ENCODE measurements around the gene RPUSD3.

The RPUSD3 gene

DNA sequence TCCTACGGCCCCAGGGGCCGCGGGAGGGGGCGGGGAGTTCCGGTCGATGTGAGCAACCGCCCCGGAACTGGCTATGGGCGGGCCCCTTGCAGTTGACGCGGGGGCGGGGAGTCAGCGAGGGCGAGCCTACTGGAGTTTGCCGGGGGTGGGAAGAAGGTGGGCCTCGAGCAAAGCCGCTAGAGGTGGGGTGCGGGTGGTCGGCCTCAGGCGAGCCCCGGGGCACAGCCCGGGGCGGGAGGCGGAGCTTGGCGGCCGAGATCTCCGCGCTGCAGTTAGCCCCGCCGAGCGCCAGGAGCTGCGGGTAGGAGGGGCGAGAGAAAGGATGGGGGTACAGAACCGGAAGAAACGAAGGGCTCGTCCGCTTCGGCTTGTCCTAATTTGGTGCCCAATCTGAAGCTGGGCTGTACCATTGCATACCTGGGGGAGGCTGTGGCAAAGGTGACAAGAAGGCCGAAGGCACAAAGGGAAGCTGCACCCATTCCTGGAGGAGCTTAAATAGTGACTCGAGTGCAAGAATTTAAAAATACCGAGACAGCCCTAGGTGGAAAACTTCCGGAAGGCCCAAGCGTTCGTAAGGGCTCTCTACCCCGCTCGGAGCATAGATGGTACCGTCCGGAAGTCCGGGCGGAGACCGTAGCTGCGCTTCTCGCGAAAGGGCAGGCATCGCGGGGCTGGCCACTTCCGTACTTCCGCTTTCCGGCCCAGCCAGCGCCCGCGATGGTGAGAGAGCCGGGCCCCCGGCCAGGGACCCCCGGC lies 51.2 kb downstream of the RPUSD3 start, which contains the start of the genes ARPC4 and TADA3:
TSS of gene ARPC4 (plus strand) at position 678 of the 756 bp plus-strand sequence. CDS start at position 718, 40 bp downstream.
TSS of gene TADA3 (minus strand) at position 69 of the 756 bp plus-strand sequence. CDS start 1,007 bp downstream, outside the sequence.
- Histone ChIP-seq H3K4me3 (ENCODE audit: low read depth, low read length) (peak within 1 kb of the TSS; percentile 83), H3K27ac (ENCODE audit: extremely low read depth, low read depth, low read length) (peak within 1 kb of the TSS; percentile 97), H3K9me3 (ENCODE audit: control insufficient read depth, insufficient read depth, low read depth, low read length) (no peaks in the 10 kb centered on the region), H3K36me3 (ENCODE audit: control insufficient read depth in 2 of 2, insufficient read depth in 1 of 2, low read length in 2 of 2) (peaks cover 11 to 56% of the 10 kb centered on the region in 2 experiments; a peak in 2 of 3 replicates), H3K4me1 (ENCODE audit: control insufficient read depth, insufficient read depth, low read length) (no peaks in the 10 kb centered on the region)
- CTCF ChIA-PET, result interaction anchor here (0.6 to 1.3 kb wide), 3 partner anchors 12 to 154 kb away, joined by 3 to 5 read pairs (median 3); no protein-coding TSS in a partner anchor
- POLR2A ChIA-PET, result interaction anchor here (0.7 to 2.0 kb wide), 18 partner anchors 9 to 471 kb away, joined by 3 to 18 read pairs (median 6); partner anchors contain the start of genes BRPF1, CAMK1, CRELD1 and OGG1
- peak; percentile 25; the same call in 1 of the 2 replicates for TF ChIP-seq ZNF561 (tag by site-specific recombination; IDR thresholded peaks at IDR 0.05; ENCODE audit: borderline replicate concordance)
- TF ChIP-seq, protein P1, sequence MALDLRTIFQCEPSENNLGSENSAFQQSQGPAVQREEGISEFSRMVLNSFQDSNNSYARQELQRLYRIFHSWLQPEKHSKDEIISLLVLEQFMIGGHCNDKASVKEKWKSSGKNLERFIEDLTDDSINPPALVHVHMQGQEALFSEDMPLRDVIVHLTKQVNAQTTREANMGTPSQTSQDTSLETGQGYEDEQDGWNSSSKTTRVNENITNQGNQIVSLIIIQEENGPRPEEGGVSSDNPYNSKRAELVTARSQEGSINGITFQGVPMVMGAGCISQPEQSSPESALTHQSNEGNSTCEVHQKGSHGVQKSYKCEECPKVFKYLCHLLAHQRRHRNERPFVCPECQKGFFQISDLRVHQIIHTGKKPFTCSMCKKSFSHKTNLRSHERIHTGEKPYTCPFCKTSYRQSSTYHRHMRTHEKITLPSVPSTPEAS (tag by site-specific recombination; IDR thresholded peaks at IDR 0.05), result no peak
- peak; percentile 80; the same call in 1 of the 2 replicates for TF ChIP-seq ZNF660 (tag by site-specific recombination; IDR thresholded peaks at IDR 0.05)
- no peak for TF ChIP-seq ZNF837 (tag by site-specific recombination; IDR thresholded peaks at IDR 0.05)
- no peak for TF ChIP-seq ZNF645 (tag by site-specific recombination; IDR thresholded peaks at IDR 0.05)
- peak; percentile 64 for TF ChIP-seq KLF16 (tag by site-specific recombination; IDR thresholded peaks at IDR 0.05)
- no peak; the same call in 1 of the 2 replicates for TF ChIP-seq ZNF146 (tag by site-specific recombination; IDR thresholded peaks at IDR 0.05)
- TF ChIP-seq ZNF501 (tag by site-specific recombination; IDR thresholded peaks at IDR 0.05), result peak; percentile 75
- TF ChIP-seq KLF1 (tag by site-specific recombination; IDR thresholded peaks at IDR 0.05), result peak; percentile 94
- TF ChIP-seq ZNF391 (tag by site-specific recombination; IDR thresholded peaks at IDR 0.05; ENCODE audit: borderline replicate concordance, low read depth), result no peak
- TF ChIP-seq KLF10 (tag by site-specific recombination; IDR thresholded peaks at IDR 0.05), result peak; percentile 96
- no peak for TF ChIP-seq ZNF426 (tag by site-specific recombination; IDR thresholded peaks at IDR 0.05)
- peak; percentile 80 for TF ChIP-seq SP7 (tag by site-specific recombination; IDR thresholded peaks at IDR 0.05)
- TF ChIP-seq KLF9 (tag by site-specific recombination; IDR thresholded peaks at IDR 0.05; ENCODE audit: low read depth), result peak; percentile 95
- peak; percentile 33; the same call in 1 of the 2 replicates for TF ChIP-seq KLF7 (tag by site-specific recombination; IDR thresholded peaks at IDR 0.05; ENCODE audit: borderline replicate concordance)
- no peak for TF ChIP-seq ZNF184 (tag by site-specific recombination; IDR thresholded peaks at IDR 0.05)
- TF ChIP-seq, protein P2, sequence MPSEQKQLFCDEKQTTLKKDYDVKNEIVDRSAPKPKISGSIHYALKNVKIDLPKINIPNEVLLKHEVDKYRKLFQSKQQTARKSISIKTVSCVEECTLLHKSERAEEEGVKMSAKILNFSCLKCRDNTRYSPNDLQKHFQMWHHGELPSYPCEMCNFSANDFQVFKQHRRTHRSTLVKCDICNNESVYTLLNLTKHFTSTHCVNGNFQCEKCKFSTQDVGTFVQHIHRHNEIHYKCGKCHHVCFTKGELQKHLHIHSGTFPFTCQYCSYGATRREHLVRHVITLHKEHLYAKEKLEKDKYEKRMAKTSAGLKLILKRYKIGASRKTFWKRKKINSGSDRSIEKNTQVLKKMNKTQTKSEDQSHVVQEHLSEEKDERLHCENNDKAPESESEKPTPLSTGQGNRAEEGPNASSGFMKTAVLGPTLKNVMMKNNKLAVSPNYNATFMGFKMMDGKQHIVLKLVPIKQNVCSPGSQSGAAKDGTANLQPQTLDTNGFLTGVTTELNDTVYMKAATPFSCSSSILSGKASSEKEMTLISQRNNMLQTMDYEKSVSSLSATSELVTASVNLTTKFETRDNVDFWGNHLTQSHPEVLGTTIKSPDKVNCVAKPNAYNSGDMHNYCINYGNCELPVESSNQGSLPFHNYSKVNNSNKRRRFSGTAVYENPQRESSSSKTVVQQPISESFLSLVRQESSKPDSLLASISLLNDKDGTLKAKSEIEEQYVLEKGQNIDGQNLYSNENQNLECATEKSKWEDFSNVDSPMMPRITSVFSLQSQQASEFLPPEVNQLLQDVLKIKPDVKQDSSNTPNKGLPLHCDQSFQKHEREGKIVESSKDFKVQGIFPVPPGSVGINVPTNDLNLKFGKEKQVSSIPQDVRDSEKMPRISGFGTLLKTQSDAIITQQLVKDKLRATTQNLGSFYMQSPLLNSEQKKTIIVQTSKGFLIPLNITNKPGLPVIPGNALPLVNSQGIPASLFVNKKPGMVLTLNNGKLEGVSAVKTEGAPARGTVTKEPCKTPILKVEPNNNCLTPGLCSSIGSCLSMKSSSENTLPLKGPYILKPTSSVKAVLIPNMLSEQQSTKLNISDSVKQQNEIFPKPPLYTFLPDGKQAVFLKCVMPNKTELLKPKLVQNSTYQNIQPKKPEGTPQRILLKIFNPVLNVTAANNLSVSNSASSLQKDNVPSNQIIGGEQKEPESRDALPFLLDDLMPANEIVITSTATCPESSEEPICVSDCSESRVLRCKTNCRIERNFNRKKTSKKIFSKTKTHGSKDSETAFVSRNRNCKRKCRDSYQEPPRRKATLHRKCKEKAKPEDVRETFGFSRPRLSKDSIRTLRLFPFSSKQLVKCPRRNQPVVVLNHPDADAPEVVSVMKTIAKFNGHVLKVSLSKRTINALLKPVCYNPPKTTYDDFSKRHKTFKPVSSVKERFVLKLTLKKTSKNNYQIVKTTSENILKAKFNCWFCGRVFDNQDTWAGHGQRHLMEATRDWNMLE (tag by site-specific recombination; conservative IDR thresholded peaks at IDR 0.05; ENCODE audit: low read depth), result peak; percentile 84
- TF ChIP-seq ZNF292 (tag by site-specific recombination; IDR thresholded peaks at IDR 0.05; ENCODE audit: borderline replicate concordance, low read depth), result no peak
- 0 out of 2 replicates have a peak, but pooled peaks have one; percentile 28 for TF ChIP-seq ZNF558 (tag by site-specific recombination; IDR thresholded peaks at IDR 0.05)
- TF ChIP-seq ZNF777 (tag by site-specific recombination; IDR thresholded peaks at IDR 0.05; ENCODE audit: borderline replicate concordance), result no peak
- TF ChIP-seq ZNF580 (tag by site-specific recombination; IDR thresholded peaks at IDR 0.05), result peak; percentile 89
- TF ChIP-seq INSM2 (tag by site-specific recombination; IDR thresholded peaks at IDR 0.05), result no peak
- TF ChIP-seq ZBTB17 (tag by site-specific recombination; IDR thresholded peaks at IDR 0.05), result peak; percentile 64
- peak; percentile 81; the same call in 1 of the 2 replicates for TF ChIP-seq ZBTB7A (tag by site-specific recombination; IDR thresholded peaks at IDR 0.05; ENCODE audit: low read depth)
- TF ChIP-seq, protein P3, sequence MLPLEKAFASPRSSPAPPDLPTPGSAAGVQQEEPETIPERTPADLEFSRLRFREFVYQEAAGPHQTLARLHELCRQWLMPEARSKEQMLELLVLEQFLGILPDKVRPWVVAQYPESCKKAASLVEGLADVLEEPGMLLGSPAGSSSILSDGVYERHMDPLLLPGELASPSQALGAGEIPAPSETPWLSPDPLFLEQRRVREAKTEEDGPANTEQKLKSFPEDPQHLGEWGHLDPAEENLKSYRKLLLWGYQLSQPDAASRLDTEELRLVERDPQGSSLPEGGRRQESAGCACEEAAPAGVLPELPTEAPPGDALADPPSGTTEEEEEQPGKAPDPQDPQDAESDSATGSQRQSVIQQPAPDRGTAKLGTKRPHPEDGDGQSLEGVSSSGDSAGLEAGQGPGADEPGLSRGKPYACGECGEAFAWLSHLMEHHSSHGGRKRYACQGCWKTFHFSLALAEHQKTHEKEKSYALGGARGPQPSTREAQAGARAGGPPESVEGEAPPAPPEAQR (tag by site-specific recombination; IDR thresholded peaks at IDR 0.05), result no peak
- TF ChIP-seq ZFP3 (tag by site-specific recombination; IDR thresholded peaks at IDR 0.05; ENCODE audit: low read depth), result no peak

Data from HEK293 (cell line).